ENCODE measurements around the gene COG2.
"Not testable (repeated sequence)": the region's sequence is repeated elsewhere in the genome, so short reads cannot be mapped to it uniquely, and the experiment has no call there.

COG2 gene

DNA sequence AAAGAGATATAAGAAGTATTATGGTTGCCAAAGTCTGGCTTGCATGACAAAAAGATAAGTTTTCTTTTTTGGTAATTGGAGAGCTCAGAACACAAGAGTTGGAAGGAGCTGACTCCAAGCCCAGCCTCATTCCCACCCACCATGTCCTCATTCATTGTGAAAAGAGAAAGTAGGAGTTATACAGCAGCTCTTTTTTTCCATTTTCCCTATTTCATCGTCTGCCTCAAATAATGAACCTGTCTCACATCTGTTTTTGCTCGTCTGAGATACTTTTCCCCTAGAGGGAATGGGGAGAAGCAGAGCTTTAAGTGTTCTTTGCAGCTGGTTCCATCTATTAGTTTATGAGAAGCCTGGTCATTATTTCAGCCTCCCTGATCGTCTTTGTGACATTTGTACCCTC lies 36.9 kb downstream of the COG2 start:
- DNase-seq, result no peak

DNA sequence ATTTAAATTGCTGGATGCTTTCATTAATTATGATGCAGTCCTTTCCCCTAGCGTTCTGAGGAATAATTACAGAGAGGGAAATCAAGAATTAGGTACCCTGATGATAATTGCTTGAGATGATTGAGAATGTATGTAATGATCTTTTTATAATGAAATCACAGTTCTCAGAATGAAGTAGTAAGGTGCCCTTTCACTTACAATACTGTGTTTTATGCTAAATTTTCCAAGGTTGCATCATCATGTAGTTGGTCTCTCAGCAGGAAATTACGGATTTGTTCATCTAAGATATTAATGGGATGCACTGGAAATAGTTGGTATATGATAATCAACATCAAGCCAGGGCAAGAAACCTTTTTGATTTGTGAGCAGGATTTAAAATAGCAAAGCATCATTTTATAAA lies 37.5 kb downstream of the COG2 start:
- DNase-seq, result no peak

DNA sequence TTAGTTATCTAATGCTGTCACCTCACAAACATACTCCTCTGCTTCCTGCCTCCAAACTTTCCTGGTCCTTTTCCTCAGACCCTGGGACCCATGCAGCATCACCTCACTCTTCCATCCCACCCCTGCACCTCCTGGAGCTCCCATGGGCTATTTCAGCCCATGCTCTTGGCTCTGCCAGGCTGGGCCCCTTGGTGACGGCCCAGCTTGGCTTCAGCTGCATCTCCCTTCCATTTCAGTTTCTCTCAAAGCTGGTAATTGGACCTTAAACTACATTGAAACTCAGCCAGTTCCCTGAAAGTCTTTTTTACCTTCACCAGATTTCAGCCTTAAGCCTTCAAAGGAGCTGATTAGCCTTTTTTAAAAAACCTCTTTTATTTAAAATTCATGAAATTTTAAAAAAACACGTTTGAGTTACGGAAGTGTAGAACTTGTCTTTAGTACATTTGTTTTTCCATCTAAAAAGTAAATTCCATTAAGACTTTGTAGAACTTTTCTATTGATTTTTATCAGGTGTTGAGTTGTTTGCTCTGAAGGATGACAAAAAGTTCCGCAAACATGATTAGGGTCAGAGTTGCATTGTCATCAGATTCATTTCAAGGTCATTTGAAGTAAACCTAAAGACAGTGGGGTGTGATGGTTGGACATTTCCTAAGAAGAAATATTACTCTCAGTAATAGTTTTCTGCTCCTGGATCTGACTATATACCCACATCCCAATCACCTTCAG lies 38.2 kb downstream of the COG2 start:
- no peak for DNase-seq

DNA sequence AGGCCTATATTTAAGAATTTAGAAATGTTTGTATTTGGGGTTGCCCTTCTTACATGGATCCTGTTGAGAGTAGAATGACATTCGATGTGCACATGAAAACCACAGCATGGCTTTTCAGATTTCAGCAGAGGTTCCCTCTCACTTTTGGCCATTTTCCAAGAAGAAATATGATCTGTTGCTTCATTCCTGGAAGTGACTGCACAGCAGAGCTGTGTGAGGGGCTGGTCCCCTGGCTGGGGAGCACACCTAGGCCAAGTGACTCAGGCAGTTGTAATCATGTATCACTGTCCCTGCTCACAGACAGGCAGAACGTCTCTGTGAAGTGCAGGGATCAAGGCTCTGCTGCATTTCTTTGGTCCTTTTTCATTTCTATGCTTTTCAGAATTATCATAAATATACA lies 39.3 kb downstream of the COG2 start:
- DNase-seq, result no peak

DNA sequence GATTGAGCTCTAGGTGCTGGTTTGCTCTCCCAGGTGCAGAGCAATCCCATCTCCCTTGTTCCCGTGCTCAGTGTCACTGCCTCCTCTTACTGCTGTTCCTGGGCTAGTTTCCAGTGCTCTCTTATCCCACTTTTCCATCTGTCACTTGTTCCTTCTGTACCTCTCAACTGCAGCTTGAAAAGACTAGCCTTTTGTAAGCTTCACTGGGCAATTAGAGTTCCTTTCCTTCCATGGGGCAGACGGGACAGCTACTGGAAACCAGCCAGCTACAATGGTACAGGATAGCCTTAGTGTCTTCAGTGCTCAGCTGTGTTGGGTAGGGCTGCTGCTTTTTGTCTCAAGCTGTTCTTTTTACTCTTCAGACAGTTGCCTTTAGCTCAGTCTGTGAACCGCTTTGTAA lies 40.0 kb downstream of the COG2 start:
- DNase-seq, result no peak

DNA sequence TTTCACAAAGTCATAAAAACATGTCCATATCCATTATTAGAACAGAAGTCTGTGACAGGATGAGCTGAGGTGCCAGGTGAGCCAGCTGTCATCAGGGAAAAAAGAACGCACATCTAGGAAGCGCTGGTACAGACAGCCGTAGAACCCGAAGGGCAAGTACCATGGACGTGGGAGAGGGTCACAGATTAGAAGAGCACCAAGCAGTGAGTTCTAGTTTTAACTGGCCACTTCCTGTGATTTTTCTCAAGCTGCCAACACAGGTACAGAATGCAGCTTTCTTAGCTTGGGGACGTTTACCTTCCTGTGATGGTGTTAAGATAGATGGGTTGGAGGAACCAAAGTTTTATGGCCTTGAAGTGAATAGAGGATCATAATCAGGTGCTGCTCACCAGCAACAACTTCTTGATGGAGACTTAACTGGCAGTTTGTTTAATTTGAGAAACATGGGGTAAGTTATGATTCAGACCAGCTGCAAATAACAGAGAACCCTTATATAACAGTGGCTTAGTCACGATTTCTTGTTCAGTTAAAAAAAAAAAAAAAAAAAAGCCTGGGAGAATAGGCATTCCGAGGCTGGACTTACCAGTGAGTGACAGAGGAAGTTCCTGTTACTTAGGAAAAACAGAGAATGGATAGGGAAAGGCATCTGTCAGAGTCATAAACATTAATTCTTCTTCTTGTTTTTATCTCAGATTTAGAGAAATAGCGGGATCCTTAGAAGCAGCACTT lies 40.8 kb downstream of the COG2 start:
- no peak for DNase-seq

DNA sequence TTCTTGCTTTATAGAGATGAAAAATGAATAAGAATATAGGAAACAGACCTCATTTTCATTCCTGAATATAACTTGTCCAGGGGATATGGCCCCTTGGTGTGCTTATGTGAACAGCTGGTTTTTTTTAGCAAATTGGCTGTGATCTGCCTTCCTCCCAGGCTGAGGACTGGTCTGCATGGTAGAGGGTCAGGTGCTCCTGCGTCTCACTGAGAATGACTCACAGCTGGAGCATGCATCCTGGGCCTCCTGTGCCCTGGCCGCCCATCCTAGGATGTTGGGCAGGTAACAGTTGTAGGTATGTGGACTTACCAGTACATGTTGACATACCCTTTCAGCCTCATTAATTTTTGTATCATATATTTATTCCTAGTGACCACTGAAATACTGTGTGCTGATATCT lies 41.9 kb downstream of the COG2 start:
- no peak for DNase-seq

DNA sequence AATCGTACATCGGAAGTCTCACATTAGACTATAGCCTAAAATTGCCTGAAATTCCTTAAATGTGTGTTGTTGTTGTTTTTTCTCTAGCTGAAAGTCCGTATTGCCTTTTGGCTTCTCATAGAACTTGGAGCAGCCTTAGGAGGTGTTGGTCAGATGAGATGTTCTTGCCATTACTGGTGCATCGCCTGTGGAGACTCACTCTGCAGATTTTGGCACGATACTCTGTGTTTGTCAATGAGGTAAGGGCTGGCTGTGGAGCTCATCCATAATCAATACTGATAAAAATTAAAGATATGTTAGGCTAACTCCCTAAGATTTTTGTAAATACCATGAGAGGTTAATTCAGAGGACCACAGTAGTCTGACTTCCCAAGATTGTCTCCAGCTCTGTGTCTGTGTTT lies 42.7 kb downstream of the COG2 start:
- DNase-seq, result no peak

DNA sequence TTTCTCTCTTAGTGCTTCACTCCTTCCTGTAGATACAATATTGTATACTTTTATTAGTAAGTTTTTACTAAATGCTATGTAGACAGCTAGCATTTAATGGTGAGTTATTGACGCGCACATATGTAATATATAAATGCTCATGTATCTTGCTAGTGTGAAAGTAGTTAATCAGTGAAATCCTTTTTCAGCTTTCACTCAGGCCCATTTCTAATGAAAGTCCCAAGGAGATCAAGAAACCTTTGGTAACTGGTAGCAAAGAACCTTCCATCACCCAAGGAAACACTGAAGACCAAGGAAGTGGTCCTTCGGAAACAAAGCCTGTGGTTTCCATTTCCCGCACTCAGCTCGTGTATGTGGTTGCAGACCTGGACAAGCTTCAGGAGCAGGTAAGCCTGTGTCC lies 44.5 kb downstream of the COG2 start:
- DNase-seq, result no peak

DNA sequence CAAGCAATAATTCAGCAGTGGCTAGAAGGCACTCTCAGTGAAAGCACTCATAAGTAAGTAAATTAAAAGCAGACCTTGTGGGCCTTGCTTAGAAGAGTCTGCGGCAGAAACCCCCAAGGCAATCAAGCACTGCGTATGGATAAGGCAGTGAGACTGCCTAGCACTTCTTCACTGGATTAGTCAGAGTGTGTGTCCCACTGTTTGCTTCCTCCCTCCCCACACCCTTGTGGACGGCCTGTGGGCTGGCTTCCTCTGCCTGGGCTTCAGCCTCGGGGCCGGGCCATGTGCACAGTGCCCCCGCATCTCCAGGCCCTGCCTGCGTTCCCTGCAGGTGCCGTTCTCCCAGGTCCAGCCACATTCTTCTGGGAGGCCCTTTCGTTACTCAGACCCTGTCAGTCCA lies 47.8 kb downstream of the COG2 start:
- no peak for DNase-seq

DNA sequence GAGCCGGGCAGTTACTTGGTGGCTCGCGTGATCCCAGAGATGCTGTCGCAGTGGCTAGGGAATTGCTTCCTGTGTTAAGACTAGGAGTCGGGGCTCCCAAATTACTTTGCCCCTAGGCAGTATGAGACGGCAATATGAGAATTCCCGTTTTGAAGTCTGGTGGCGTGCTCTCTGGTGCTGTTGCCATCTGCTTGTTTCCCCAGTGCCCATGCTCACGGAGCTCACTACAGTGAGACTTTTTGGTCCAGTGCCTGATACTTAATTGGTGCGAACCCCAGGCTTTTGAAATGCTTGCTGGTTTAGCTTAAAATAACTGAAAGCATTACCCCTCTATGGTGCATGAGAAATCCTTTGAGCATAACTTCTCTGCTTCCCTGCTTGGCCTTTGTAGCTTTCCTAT lies 49.3 kb downstream of the COG2 start:
- DNase-seq, result no peak

DNA sequence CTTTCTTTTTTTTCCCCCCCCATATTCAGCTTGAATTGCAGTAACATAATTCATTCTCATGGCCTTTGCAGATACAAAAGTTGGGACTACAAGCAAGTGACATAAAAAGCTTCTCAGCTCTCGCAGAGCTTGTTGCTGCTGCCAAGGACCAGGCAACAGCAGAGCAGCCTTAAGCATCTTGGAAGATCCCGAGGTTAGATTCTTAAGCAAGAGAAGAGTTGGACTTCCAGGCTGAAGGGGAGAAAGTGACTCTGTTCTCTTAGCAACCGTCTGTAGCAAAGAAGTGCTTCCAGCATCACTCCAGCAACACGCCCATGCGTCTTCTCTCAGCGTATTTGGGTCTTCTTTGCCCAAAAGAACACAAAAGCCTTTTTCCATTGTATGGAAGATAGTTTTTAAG lies 50.9 kb downstream of the COG2 start:
- no peak for DNase-seq

DNA sequence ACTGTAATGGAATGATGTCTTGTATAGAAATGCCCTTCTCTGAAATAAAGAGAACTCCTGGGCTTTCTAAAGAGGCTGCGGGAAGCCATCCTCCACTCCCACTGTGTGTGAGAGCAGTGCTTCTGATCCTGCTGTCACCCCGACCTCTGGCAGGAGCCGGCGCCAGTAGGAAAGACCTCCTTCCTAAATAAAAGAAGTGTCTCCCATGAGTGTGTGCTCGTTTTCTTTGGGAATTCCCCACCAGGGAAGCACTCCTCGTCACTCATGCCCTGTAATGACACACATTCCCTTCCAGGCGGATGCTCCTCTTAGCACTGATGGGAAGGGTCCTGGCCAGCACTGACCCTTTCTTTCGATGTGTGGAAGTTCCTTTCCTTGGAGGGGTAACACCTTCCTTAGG lies 51.5 kb downstream of the COG2 start:
- DNase-seq, result no peak

DNA sequence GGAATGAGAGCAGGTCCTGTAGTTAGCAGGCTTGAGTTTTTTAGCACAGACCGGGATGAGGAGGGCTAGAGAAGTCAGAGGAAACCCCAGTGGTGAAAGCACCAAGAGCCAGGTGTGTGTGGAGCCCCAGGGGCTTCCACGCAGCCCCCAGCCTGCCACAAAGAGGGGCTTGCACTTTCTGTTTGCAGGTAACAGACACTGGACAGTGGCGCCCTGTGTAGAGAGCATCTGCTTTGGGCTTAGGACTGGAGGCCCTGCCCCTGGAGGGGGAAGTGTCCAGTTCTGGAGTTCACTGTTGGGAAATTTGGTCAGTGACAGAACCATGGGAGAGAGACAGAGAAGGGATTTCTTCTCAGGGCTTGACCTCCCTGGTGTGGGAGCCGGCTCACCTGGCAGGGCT lies 52.2 kb downstream of the COG2 start:
- DNase-seq, result no peak

DNA sequence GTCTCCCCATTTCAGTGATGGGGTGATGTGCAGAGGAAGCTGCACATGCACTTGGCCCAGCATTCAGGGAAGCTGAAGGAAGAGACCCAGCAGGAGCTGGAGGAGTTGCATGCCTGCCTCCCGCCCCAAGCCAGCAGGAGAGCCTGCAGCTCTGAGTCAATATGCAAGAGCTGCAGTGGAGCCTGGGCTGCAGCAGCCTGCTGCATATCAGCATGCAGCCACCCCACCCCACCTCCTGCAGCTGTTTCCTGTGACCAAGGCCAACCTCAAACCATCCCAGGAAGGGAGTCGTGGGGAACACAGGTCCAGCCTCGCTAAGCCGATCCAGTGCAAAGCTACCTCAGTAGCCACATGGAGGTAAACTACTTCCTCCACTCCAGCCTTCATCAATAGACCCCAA lies 52.7 kb downstream of the COG2 start:
- no peak for DNase-seq

DNA sequence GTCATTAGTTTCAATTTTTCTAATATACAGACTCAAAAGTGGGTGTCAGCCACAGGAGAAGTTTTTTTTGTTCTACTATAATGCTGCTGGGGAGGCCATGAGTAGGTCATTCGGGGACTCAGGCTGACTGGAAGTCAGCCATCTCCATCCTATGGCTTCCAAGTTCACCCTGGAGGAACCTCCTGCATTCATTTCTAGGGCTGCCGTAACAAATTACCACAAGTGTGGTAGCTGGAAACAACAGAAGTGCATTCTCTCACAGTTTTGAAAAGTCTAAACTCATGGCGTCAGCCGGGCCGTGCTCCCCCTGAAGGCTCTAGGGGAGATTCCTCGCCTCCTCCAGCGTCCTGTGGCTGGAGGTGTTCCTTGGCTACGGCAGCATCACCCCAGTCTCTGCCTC lies 53.9 kb downstream of the COG2 start:
- DNase-seq, result no peak

DNA sequence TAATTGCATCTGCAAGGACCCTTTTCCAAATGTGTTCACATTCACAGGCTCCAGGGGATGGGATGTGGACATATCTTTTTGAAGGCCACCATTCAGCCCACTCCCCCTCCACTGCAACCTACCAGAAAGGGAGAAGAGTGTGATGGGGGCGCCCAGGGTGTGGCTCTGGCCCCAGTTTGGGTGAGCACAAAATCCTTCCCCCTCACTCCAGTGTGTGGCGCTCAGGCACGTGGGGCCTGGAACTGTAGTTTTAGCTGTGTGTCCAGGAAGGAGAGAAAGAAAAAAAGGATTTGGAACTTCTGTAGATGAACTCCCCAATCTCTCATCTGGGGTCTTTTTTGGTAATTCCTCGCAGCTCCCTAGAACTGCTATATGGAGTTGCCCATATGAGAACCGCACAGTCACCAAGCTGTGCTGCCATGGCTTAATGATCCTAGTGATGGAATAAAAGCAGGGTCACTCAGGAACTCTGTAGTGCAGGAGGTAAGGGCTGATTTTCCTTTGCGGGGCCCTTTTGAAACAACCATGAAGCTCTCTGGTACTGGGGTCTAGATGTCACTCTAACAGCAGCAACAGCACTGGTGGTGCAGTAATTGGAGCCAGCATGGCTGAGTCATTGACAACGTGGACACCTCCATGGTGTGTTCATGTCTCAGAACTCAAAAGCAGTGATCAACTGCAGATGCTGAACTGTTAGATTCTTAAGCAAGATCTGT lies 54.6 kb downstream of the COG2 start:
- no peak for DNase-seq

DNA sequence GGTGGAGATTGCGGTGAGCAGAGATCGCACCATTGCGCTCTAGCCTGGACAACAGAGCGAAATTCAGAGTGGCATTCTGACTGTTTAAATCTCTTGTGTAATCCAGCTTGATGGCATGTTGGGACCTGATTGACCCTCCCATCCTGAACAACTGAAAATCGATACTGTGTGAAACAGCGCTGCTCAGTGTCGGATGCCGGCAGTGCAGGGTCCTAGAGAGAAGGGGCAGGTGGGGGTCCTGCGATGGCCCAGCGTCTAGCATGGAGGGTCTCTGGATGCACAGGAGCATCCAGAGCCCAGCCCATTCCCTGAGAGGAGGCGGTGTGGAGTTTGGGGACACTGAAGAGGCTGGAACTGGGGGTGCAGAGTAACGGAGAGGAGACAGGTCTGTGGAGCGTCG lies 55.8 kb downstream of the COG2 start:
- no peak for DNase-seq

DNA sequence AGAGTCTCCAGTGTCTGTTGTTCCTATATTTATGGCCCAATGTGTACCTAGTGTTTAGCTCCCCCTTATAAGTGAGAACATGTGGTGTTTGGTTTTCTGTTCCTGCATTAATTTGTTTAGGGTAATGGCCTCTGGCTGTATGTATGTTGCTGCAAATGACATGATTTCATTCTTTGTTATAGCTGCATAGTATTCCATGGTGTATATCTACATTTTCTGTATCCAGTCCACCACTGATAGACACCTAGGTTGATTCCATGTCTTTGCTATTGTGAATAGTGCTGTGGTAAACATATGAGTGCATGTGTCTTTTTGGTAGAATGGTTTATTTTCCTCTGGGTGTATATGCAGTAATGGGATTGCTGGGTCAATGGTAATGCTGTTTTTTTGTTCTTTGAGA lies 56.7 kb downstream of the COG2 start:
- DNase-seq, result not testable (repeated sequence)

DNA sequence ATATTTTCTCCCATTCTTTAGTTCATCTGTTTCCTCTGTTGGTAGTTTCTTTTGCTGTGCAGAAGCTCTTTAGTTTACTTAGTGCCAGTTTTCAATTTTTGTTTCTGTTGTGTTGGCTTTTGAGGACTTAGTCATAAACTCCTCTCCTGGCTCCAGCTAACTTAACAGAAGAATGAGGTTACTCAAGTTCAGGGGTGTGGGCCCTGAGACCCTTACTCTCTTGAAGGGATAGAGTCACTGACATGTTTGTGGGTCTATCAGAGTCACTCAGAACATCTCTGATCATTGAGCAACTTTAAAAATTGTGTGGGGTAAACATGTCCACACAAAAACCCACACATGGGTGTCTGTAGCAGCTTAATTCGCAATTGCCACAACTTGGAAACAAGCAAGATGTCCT lies 57.4 kb downstream of the COG2 start:
- no peak for DNase-seq

DNA sequence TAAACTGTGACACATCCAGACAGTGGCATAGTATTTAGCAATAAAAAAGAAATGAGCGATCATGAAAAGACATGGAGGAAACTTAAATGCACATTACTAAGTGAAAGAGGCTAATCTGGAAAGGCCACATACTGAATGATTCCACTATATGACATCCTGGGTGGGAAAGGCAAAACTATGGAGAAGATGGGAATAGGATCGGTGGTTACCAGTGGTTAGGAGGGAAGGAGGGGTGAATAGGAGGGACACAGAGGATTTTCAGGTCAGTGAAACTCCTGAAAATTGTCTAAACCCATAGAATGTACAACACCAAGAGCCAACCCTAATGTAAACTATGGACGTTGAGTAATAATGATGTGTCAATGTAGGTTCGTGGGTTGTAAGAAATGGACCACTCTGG lies 57.9 kb downstream of the COG2 start:
- no peak for DNase-seq

DNA sequence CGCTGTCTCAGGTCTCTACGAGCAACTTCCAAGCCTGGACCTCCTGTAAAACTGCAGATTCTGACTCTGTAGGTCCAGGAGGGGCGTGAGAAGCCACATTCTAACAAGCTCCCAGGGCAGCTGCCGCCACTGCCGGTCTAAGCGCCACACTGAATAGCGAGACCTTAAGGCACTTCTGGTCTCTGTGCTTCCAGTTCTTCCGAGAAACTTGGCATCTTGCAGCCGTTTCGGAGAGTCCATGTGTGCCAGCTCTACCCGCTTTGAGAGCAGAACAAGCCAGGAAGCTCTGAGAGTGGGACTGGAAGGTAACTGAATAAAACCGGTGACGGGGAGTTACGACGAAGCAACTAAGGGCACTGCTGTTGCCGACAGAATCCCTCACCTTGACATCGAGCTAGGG lies 59.2 kb downstream of the COG2 start:
- DNase-seq, result no peak

DNA sequence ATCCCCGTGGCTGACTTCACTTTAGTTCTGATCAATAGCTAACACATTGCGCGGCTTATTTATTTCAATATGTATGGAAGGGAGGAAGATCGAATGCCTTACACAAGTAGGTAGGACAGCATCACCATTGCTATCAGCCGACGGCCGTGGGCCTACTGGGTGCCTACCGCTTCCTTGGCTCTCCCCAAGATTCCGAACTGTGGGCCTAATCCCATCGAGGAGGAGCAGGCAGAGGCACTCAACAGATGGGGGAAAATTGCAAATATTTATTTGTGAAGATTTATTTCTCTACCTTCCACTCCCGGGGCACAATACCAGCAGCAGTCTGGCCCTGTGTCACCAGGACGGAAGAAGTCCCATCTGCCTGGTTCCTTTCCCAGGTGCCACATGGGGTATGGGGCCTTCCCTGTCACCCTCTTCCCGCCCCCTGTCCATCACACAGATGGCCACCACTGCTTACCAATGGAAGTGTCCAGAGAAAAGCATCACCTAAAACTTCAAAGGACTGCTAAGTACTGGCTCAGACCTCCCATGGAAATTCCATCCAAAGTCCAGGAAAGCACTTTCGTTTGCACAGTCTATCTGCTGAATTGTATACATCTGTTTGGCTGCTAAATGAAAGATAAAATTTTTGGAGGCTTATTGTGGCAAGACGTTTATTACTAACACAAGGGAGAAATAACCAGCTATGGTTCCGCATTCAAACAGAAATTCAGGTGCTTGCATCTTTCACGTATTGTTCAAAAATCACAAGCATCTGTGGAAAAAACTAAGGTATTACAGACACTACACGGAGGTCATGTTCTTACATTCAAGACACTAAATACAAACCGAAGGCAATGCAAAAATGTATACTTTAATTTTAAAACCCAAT lies 59.9 kb downstream of the COG2 start:
- no peak for DNase-seq
